Right renal pelvis (tissue), 4 donors: ENCODE measurements around the gene LHB. TPM values are rescaled to one million over a fixed set of nuclear protein-coding genes. Genes with fewer than 3 reads are reported as not detected.
"Not testable (repeated sequence)": the region's sequence is repeated elsewhere in the genome, so short reads cannot be mapped to it uniquely, and the experiment has no call there.

Source experiments
- DNase-seq, 4 donors: peaks; one replicate each; pipeline ENCODE4 v3.0.0-alpha.2; 2013; ENCODE audit warnings: low read depth in 4 of 4, low spot score in 3 of 4, missing footprints in 1 of 4
- polyA plus RNA-seq, 4 donors: library from polyadenylated mRNA; unstranded; fragments of 120-200 nt; gene quantifications; one replicate each; pipeline ENCODE4 v1.2.1, GENCODE V29; 2013; ENCODE audit not compliant: insufficient read length in 4 of 4

The LHB gene
- under 1 TPM in 1 of 4 donors, not detected in 3; 0.26 TPM for polyA plus RNA-seq

- DNase-seq = no peak
Observed at GRCh38 chr19:49017041-49017665, at the start of gene LHB. LHB (minus strand) TSS chr19:49017091; CDS start chr19:49017081, 10 bp downstream.

GRCh38 chr19:49065905-49066512, 49.1 kb upstream of the LHB start:
- DNase-seq = no peak

- no peak for DNase-seq
Observed at GRCh38 chr19:49064768-49065611, 48.1 kb upstream of the LHB start, which contains the start of gene NTF4. NTF4 (minus strand) TSS chr19:49064818; CDS start chr19:49061997, 2,821 bp downstream.

GRCh38 chr19:49064029-49064629, 47.2 kb upstream of the LHB start:
- DNase-seq = no peak

- no peak for DNase-seq
Observed at GRCh38 chr19:49061445-49061844, 44.6 kb upstream of the LHB start.

- DNase-seq = no peak
Observed at GRCh38 chr19:49061000-49061399, 44.1 kb upstream of the LHB start.

GRCh38 chr19:49059053-49059452, 42.2 kb upstream of the LHB start:
- no peak for DNase-seq

- no peak for DNase-seq
Observed at GRCh38 chr19:49058562-49058961, 41.7 kb upstream of the LHB start.

- DNase-seq = no peak
Observed at GRCh38 chr19:49057636-49058234, 40.8 kb upstream of the LHB start, which contains the start of gene CGB7. CGB7 (minus strand) TSS chr19:49057749; CDS start chr19:49055375, 2,374 bp downstream.

GRCh38 chr19:49056902-49057596, 40.2 kb upstream of the LHB start:
- DNase-seq = not testable (repeated sequence)

- DNase-seq = no peak
Observed at GRCh38 chr19:49056101-49056901, 39.4 kb upstream of the LHB start.

- not testable (repeated sequence) for DNase-seq
Observed at GRCh38 chr19:49050376-49051033, 33.6 kb upstream of the LHB start.

- not testable (repeated sequence) for DNase-seq
Observed at GRCh38 chr19:49049834-49050233, 32.9 kb upstream of the LHB start.

GRCh38 chr19:49049011-49049410, 32.1 kb upstream of the LHB start, which contains the start of gene CGB8:
CGB8 (minus strand) TSS chr19:49049111; CDS start chr19:49048739, 372 bp downstream.
- DNase-seq = not testable (repeated sequence)

- DNase-seq = not testable (repeated sequence)
Observed at GRCh38 chr19:49043548-49043947, 26.7 kb upstream of the LHB start, which contains the start of gene CGB5. CGB5 (plus strand) TSS chr19:49043848; CDS start chr19:49044210, 362 bp downstream.

- DNase-seq = not testable (repeated sequence)
Observed at GRCh38 chr19:49042666-49043065, 25.8 kb upstream of the LHB start.

- DNase-seq = no peak
Observed at GRCh38 chr19:49042177-49042576, 25.3 kb upstream of the LHB start.

GRCh38 chr19:49039736-49040135, 22.8 kb upstream of the LHB start:
- not testable (repeated sequence) for DNase-seq
